Ovary (tissue), 9 donors: ENCODE measurements around the gene TDRD10. TPM values are rescaled to one million over a fixed set of nuclear protein-coding genes. Genes with fewer than 3 reads are reported as not detected.

Source experiments
- DNase-seq, 5 donors: peaks; one replicate each; pipeline ENCODE4 v3.0.0-alpha.2; 2019 to 2020
- H3K27ac ChIP-seq, 2 donors: fragments of 200-600 bp; one replicate each; pipeline versions ENCODE4 v1.5.1 to v1.8.0; 2019 to 2022
- H3K27me3 ChIP-seq: fragments of 200-600 bp; one replicate; pipeline ENCODE4 v1.8.0; 2022
- H3K36me3 ChIP-seq: fragments of 200-600 bp; sonication (generic); one replicate; pipeline ENCODE4 v1.5.1; 2019
- H3K4me1 ChIP-seq: one replicate; pipeline ENCODE4 v1.8.1; 2013; ENCODE audit warnings: mild to moderate bottlenecking, moderate library complexity; ENCODE audit not compliant: insufficient read depth
- H3K4me3 ChIP-seq: fragments of 200-600 bp; sonication (generic); one replicate; pipeline ENCODE4 v1.5.1; 2017
- H3K9me3 ChIP-seq, 2 donors: fragments of 200-600 bp in 1 of 2; sonication (generic) in 1 of 2; one replicate each; pipeline versions ENCODE4 v1.5.1 to v1.8.1; 2013 to 2019; ENCODE audit warnings: mild to moderate bottlenecking in 1 of 2, moderate library complexity in 1 of 2
- CTCF ChIP-seq, 3 donors: fragments of 450-650 bp in 2 of 3; fragments of 200-600 bp in 1 of 3; IDR thresholded peaks; one replicate each; pipeline versions ENCODE4 v1.5.1 to v1.8.0; 2016 to 2022; ENCODE audit warnings: antibody characterized with exemption in 3 of 3, mild to moderate bottlenecking in 1 of 3
- EP300 ChIP-seq: sonication (generic); formaldehyde crosslinking; IDR thresholded peaks from one replicate; pipeline ENCODE4 v1.6.1; 2017; ENCODE audit warnings: antibody characterized with exemption
- POLR2A ChIP-seq: fragments of 450-650 bp; IDR thresholded peaks from one replicate; pipeline ENCODE4 v1.6.1; 2017; ENCODE audit warnings: antibody characterized with exemption, mild to moderate bottlenecking, moderate library complexity
- WGBS, 3 donors: extraction: QIAGEN DNeasy Blood & Tissue Kit in 1 of 3; methylation state at CpG; one replicate each; pipeline versions ENCODE4 v1.1.5 to v1.1.7; 2013 to 2017; 5-methylcytosine and 5-hydroxymethylcytosine counted together
- intact Hi-C, 4 donors: fragments of 100-400 bp; cut with DNase I; formaldehyde crosslinking; loops; one replicate each; pipeline versions ENCODE4 v1.11.0 to v1.15.1; 2022 to 2023
- polyA plus RNA-seq, 2 donors: library from polyadenylated mRNA; stranded (reverse); fragments of 200-250 nt in 1 of 2; fragments of 350-450 nt in 1 of 2; fragmentation: Illumina TruSeq in 1 of 2; extraction: RNeasy Lipid Tissue Mini Kit (QIAGEN cat#74804) in 1 of 2; gene quantifications; one replicate each; pipeline ENCODE4 v1.2.3, GENCODE V29; 2013 to 2014
- total RNA-seq, 7 donors: library from RNA; depleted of rRNA in 2 of 7; stranded (reverse); fragments of >200 nt in 2 of 7; fragmentation: NEBNext Ultra II Directional in 3 of 7; extraction: Animal tissue kit (Norgen Biotek cat#: 25700) in 3 of 7; gene quantifications; one replicate each; pipeline versions ENCODE4 v1.1.0 to v1.2.4, GENCODE V29; 2016 to 2023
- donor health status: DM: no; HTN: no; CAD: no; lungs with moderate emphysema.
- donor health status: DM: no; HTN: no; CAD: no.
- donor health status: Bipolar disorder and iron deficiency.
- donor health status: DM: yes; HTN: yes; CAD: no.
- donor health status: DM: no; HTN: no; CAD: no.
- donor health status: DM: yes; HTN: yes; CAD: no.

The TDRD10 gene
- total and polyA plus RNA-seq, 9 donors, result 3.1 to 8.7 (median 5.8) TPM

GRCh38 chr1:154574716-154575115, 72.7 kb downstream of the TDRD10 start:
- peaks cover 10% of the 10 kb centered on the region for H3K4me1 ChIP-seq
- no peaks in the 10 kb centered on the region for H3K36me3 ChIP-seq
- intact Hi-C loops, result no loop called here
- no peak for DNase-seq
- H3K27me3 ChIP-seq, result no peaks in the 10 kb centered on the region
- TF ChIP-seq EP300, result no peak
- no peak for TF ChIP-seq CTCF (IDR thresholded peaks at IDR 0.05)
- H3K27ac ChIP-seq, result no peak overlapping the region
- H3K4me3 ChIP-seq, result no peak overlapping the region
- no peaks in the 10 kb centered on the region for H3K9me3 ChIP-seq
- 9 to 14% (median 10%) methylated on average over 7 of the region's 7 CpGs for WGBS, 3 donors

- no peaks in the 10 kb centered on the region for H3K36me3 ChIP-seq
- no peak overlapping the region for H3K4me3 ChIP-seq
- no peaks in the 10 kb centered on the region for H3K27me3 ChIP-seq
- TF ChIP-seq CTCF (IDR thresholded peaks at IDR 0.05) (no peak), POLR2A (no peak), EP300 (no peak)
- no peaks in the 10 kb centered on the region for H3K9me3 ChIP-seq
- WGBS, 3 donors, result 72 to 79% (median 78%) methylated on average over 10 of the region's 10 CpGs
- no peak overlapping the region for H3K27ac ChIP-seq
- H3K4me1 ChIP-seq, result peaks cover 10% of the 10 kb centered on the region
- intact Hi-C loops, result no loop called here
- no peak for DNase-seq
These were observed 73.3 kb downstream of the TDRD10 start for GRCh38 chr1:154575147-154575927.

GRCh38 chr1:154575951-154576566, 74.0 kb downstream of the TDRD10 start:
- Histone ChIP-seq H3K27ac (no peak overlapping the region), H3K4me3 (no peak overlapping the region), H3K27me3 (no peaks in the 10 kb centered on the region), H3K36me3 (no peaks in the 10 kb centered on the region), H3K4me1 (peaks cover 10% of the 10 kb centered on the region), H3K9me3 (no peaks in the 10 kb centered on the region)
- intact Hi-C loops, result no loop called here
- 65 to 70% (median 67%) methylated on average over 8 of the region's 8 CpGs for WGBS, 3 donors
- no peak for TF ChIP-seq EP300
- no peak for TF ChIP-seq CTCF (IDR thresholded peaks at IDR 0.05)
- no peak for TF ChIP-seq POLR2A
- no peak for DNase-seq

- TF ChIP-seq CTCF (IDR thresholded peaks at IDR 0.05) (no peak), EP300 (no peak), POLR2A (no peak)
- Histone ChIP-seq H3K4me1 (peaks cover 10% of the 10 kb centered on the region), H3K36me3 (no peaks in the 10 kb centered on the region), H3K27me3 (no peaks in the 10 kb centered on the region), H3K4me3 (no peak overlapping the region), H3K9me3 (no peaks in the 10 kb centered on the region), H3K27ac (peak overlapping the region in 1 of 2 donors; percentile 40)
- peak in 1 of 5 donors; percentile 33 for DNase-seq
- intact Hi-C loops, result no loop called here
- 28 to 47% (median 29%) methylated on average over 7 of the region's 7 CpGs for WGBS, 3 donors
These were observed 75.5 kb downstream of the TDRD10 start for GRCh38 chr1:154577346-154578057.
